Stomach (tissue), 9 donors: Measurements from ENCODE around the gene ACACA. TPM values are rescaled to one million over a fixed set of nuclear protein-coding genes. Genes with fewer than 3 reads are reported as not detected.

Source experiments
- DNase-seq, 2 donors: peaks; one replicate each; pipeline versions ENCODE4 v3.0.0 to v3.0.0-alpha.2; 2013 to 2019
- H3K27ac ChIP-seq, 5 donors: fragments of 200-600 bp in 4 of 5; sonication (generic) in 4 of 5; one replicate each; pipeline ENCODE4 v1.5.1; 2013 to 2019; ENCODE audit warnings: mild to moderate bottlenecking in 1 of 5, moderate library complexity in 1 of 5
- H3K27me3 ChIP-seq, 3 donors: fragments of 200-600 bp; sonication (generic); one replicate each; pipeline ENCODE4 v1.5.1; 2017 to 2019; ENCODE audit warnings: mixed run types in 1 of 3
- H3K36me3 ChIP-seq, 4 donors: fragments of 200-600 bp; sonication (generic); 1 replicate in 3 of 4; 2 replicates in 1 of 4; pipeline ENCODE4 v1.5.1; 2016 to 2019
- H3K4me1 ChIP-seq, 4 donors: fragments of 200-600 bp; sonication (generic); one replicate each; pipeline ENCODE4 v1.5.1; 2016 to 2019
- H3K4me3 ChIP-seq, 4 donors: fragments of 200-600 bp; sonication (generic) in 3 of 4; one replicate each; pipeline ENCODE4 v1.5.1; 2016 to 2019; ENCODE audit warnings: mild to moderate bottlenecking in 1 of 4
- H3K9me3 ChIP-seq, 4 donors: fragments of 200-600 bp; sonication (generic); one replicate each; pipeline ENCODE4 v1.5.1; 2016 to 2019
- CTCF ChIP-seq, 7 experiments: fragments of 450-650 bp in 4 of 7; fragments of 200-600 bp in 3 of 7; sonication (generic) in 3 of 7; IDR thresholded peaks; one replicate each; pipeline ENCODE4 v1.5.1; 2016 to 2019; ENCODE audit warnings: antibody characterized with exemption in 7 of 7, control low read depth in 2 of 7, mild to moderate bottlenecking in 1 of 7
- EP300 ChIP-seq: sonication (generic); formaldehyde crosslinking; IDR thresholded peaks from one replicate; pipeline ENCODE4 v1.6.1; 2017; ENCODE audit warnings: antibody characterized with exemption
- POLR2A ChIP-seq, 4 donors: fragments of 450-650 bp; IDR thresholded peaks; one replicate each; pipeline ENCODE4 v1.6.1; 2016; ENCODE audit warnings: antibody characterized with exemption in 4 of 4, control low read depth in 2 of 4, mild to moderate bottlenecking in 1 of 4, moderate library complexity in 1 of 4
- POLR2AphosphoS5 ChIP-seq, 3 donors: sonication (generic); formaldehyde crosslinking; IDR thresholded peaks; one replicate each; pipeline ENCODE4 v1.6.1; 2016; ENCODE audit warnings: antibody characterized with exemption in 3 of 3
- WGBS, 5 donors: extraction: QIAGEN DNeasy Blood & Tissue Kit in 3 of 5; methylation state at CpG; one replicate each; pipeline versions ENCODE4 v1.1.5 to v1.1.7; 2013 to 2018; 5-methylcytosine and 5-hydroxymethylcytosine counted together
- intact Hi-C: fragments of 100-400 bp; cut with DNase I; formaldehyde crosslinking; loops from one replicate; pipeline ENCODE4 v1.15.1; 2023; ENCODE audit warnings: low total_unique reads
- polyA plus RNA-seq, 3 donors: library from polyadenylated mRNA; stranded (reverse); fragments of 200-250 nt; gene quantifications; one replicate each; pipeline ENCODE4 v1.2.3, GENCODE V29; 2013
- total RNA-seq, 5 donors: library from RNA; depleted of rRNA; stranded (reverse); fragments of >200 nt; gene quantifications; one replicate each; pipeline versions ENCODE4 v1.1.0 to v1.2.3, GENCODE V29; 2014 to 2016
- donor health status: healthy with polysubstance abuse.
- donor health status: Bipolar disorder and iron deficiency.
- donor health status: healthy.

Gene ACACA
- total and polyA plus RNA-seq, 8 donors = 9.9 to 59.8 (median 27.7) TPM

GRCh38 chr17:37047631-37048104 lies 359.0 kb downstream of the ACACA start:
- Histone ChIP-seq H3K4me1 (peaks cover 0 to 12% (median 5%) of the 10 kb centered on the region in 4 donors), H3K4me3 (no peak overlapping the region), H3K27me3 (no peaks in the 10 kb centered on the region), H3K36me3 (peaks cover 8 to 69% (median 59%) of the 10 kb centered on the region in 4 donors), H3K27ac (no peak overlapping the region), H3K9me3 (no peaks in the 10 kb centered on the region)
- WGBS, 5 donors = 5 to 9% (median 6%) methylated on average over 9 of the region's 9 CpGs
- intact Hi-C loops = no loop called here
- DNase-seq = peak; percentile 82 to 92
- TF ChIP-seq POLR2AphosphoS5 (IDR thresholded peaks at IDR 0.05) (no peak), CTCF (IDR thresholded peaks at IDR 0.05) (peak in 5 of 7 experiments; percentile 64 to 85 (median 73)), POLR2A (IDR thresholded peaks at IDR 0.05) (no peak), EP300 (no peak)

DNA sequence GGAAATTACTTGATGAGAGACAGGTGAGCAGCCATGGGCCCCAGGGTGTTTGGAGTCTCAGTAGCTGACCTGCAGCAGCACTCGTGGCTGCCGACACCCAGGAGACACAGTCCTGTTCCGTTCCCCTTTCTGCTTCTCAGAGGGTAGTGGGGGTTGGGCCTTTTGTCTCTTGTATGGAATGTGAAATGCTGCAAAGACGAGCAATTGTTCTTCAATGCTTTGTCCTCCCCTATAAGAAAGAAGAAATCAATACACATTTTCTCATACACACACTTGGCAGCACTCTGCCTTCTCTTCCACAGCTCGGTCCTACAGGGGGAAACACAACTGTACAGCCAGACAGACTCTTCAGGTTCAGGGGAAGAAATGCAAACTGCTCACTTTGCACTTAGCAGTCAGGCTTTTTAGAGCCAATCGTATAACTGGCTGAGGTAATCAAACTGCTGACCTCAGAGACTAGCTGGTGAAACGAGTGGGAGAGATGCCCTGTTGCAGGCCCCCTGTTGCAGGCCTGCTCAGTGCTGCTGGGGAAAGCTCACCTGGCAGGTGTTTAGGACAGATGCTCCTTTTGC lies 361.2 kb downstream of the ACACA start:
- Histone ChIP-seq H3K9me3 (no peaks in the 10 kb centered on the region), H3K4me1 (peaks cover 0 to 12% (median 5%) of the 10 kb centered on the region in 4 donors), H3K36me3 (peaks cover under 1 to 49% (median 47%) of the 10 kb centered on the region in 4 donors), H3K4me3 (no peak overlapping the region), H3K27me3 (no peaks in the 10 kb centered on the region), H3K27ac (no peak overlapping the region)
- WGBS, 5 donors = 73 to 79% (median 76%) methylated on average over 7 of the region's 7 CpGs
- intact Hi-C loops = no loop called here
- DNase-seq = no peak
- TF ChIP-seq EP300 (no peak), POLR2AphosphoS5 (IDR thresholded peaks at IDR 0.05) (no peak), POLR2A (IDR thresholded peaks at IDR 0.05) (no peak), CTCF (IDR thresholded peaks at IDR 0.05) (no peak)

DNA sequence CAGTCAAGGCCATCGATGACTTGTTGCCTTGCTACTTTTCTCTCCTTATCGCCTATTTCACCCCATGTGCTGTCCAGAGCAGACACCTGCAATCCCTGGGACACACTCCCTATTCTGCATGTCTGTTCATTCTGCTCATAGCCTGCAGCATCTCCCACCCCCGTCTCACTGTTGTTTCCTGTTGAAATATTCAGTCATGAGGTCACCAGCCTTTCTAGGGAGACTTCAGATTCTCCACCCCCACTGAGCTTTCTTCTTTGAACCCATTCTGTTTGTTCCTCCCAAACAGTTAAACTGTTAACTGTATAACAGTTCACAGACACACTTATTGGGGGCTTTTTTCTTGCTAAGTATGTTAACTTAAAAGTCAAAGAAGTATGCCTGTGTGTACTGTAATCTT lies 363.4 kb downstream of the ACACA start:
- peaks cover 0 to 50% (median 41%) of the 10 kb centered on the region in 4 donors for H3K36me3 ChIP-seq
- intact Hi-C loops = no loop called here
- H3K4me3 ChIP-seq = no peak overlapping the region
- TF ChIP-seq EP300 = no peak
- no peak for TF ChIP-seq POLR2AphosphoS5 (IDR thresholded peaks at IDR 0.05)
- TF ChIP-seq CTCF (IDR thresholded peaks at IDR 0.05) = no peak
- no peak for TF ChIP-seq POLR2A (IDR thresholded peaks at IDR 0.05)
- no peak for DNase-seq
- H3K9me3 ChIP-seq = no peaks in the 10 kb centered on the region
- H3K27ac ChIP-seq = no peak overlapping the region
- WGBS, 5 donors = 83 to 90% (median 86%) methylated on average over 3 of the region's 3 CpGs
- H3K4me1 ChIP-seq = peaks cover 0 to 7% (median 5%) of the 10 kb centered on the region in 4 donors
- no peaks in the 10 kb centered on the region for H3K27me3 ChIP-seq

DNA sequence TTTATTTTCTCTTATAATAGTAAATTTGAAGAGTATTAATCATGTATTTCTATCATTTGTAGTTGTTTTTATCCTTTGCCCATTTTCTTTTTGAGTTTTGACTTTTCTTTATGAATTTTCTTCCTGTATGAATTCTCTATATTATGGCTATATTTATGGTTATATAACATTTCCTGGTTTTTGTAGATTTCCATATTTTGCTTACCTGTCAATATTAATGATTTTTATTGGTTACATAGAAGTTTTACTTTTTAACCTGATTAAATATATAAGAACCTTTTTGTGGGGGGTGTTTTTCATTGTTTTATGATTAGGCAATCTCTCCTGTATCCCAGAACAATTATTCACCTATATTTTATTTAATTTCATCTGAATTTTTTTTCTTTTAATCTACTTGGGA lies 364.7 kb downstream of the ACACA start:
- no peak for TF ChIP-seq POLR2A (IDR thresholded peaks at IDR 0.05)
- TF ChIP-seq POLR2AphosphoS5 (IDR thresholded peaks at IDR 0.05) = no peak
- TF ChIP-seq CTCF (IDR thresholded peaks at IDR 0.05) = no peak
- no peak for TF ChIP-seq EP300
- no peak for DNase-seq
- intact Hi-C loops = no loop called here
- Histone ChIP-seq H3K27ac (no peak overlapping the region), H3K4me3 (no peak overlapping the region), H3K36me3 (peaks cover 0 to 62% (median 53%) of the 10 kb centered on the region in 4 donors), H3K4me1 (no peaks in the 10 kb centered on the region), H3K27me3 (no peaks in the 10 kb centered on the region), H3K9me3 (no peaks in the 10 kb centered on the region)
